ENCODE measurements around the gene RPN1. TPM values are rescaled to one million over a fixed set of nuclear protein-coding genes. Genes with fewer than 3 reads are reported as not detected.
"Not testable (repeated sequence)": the region's sequence is repeated elsewhere in the genome, so short reads cannot be mapped to it uniquely, and the experiment has no call there.

RPN1 gene
- total RNA-seq, 1 donor from 2014 or later: 311 TPM

- not testable (repeated sequence) for DNase-seq (ENCODE audit: extremely low read depth, low read depth, low spot score)
Measured at GRCh38 chr3:128653383-128653992, 2.9 kb upstream of the RPN1 start.

- DNase-seq (ENCODE audit: extremely low read depth, low read depth, low spot score): no peak
Measured at GRCh38 chr3:128648940-128649663, 1.5 kb downstream of the RPN1 start.

- DNase-seq (ENCODE audit: extremely low read depth, low read depth, low spot score): no peak
Measured at GRCh38 chr3:128648402-128648801, 2.2 kb downstream of the RPN1 start.

GRCh38 chr3:128647307-128647706 lies 3.3 kb downstream of the RPN1 start:
- no peak for DNase-seq (ENCODE audit: extremely low read depth, low read depth, low spot score)

- DNase-seq (ENCODE audit: extremely low read depth, low read depth, low spot score): no peak
Measured at GRCh38 chr3:128634075-128634611, 16.5 kb downstream of the RPN1 start.

GRCh38 chr3:128632301-128632700 lies 18.3 kb downstream of the RPN1 start:
- no peak for DNase-seq (ENCODE audit: extremely low read depth, low read depth, low spot score)

- no peak for DNase-seq (ENCODE audit: extremely low read depth, low read depth, low spot score)
Measured at GRCh38 chr3:128629936-128630335, 20.7 kb downstream of the RPN1 start.

GRCh38 chr3:128625409-128625945 lies 25.1 kb downstream of the RPN1 start:
- no peak for DNase-seq (ENCODE audit: extremely low read depth, low read depth, low spot score)

- no peak for DNase-seq (ENCODE audit: extremely low read depth, low read depth, low spot score)
Measured at GRCh38 chr3:128624526-128625138, 26.0 kb downstream of the RPN1 start.

- no peak for DNase-seq (ENCODE audit: extremely low read depth, low read depth, low spot score)
Measured at GRCh38 chr3:128623762-128624176, 26.8 kb downstream of the RPN1 start.

- DNase-seq (ENCODE audit: extremely low read depth, low read depth, low spot score): no peak
Measured at GRCh38 chr3:128621931-128622330, 28.7 kb downstream of the RPN1 start.

GRCh38 chr3:128621234-128621633 lies 29.4 kb downstream of the RPN1 start:
- DNase-seq (ENCODE audit: extremely low read depth, low read depth, low spot score): no peak

GRCh38 chr3:128620268-128620691 lies 30.3 kb downstream of the RPN1 start:
- DNase-seq (ENCODE audit: extremely low read depth, low read depth, low spot score): no peak

- peak; percentile 44 for DNase-seq (ENCODE audit: extremely low read depth, low read depth, low spot score)
Measured at GRCh38 chr3:128619146-128619890, 31.3 kb downstream of the RPN1 start.

- DNase-seq (ENCODE audit: extremely low read depth, low read depth, low spot score): no peak
Measured at GRCh38 chr3:128618398-128618726, 32.3 kb downstream of the RPN1 start.

GRCh38 chr3:128617557-128618397 lies 32.8 kb downstream of the RPN1 start:
- peak; percentile 64 for DNase-seq (ENCODE audit: extremely low read depth, low read depth, low spot score)

GRCh38 chr3:128617270-128617556 lies 33.4 kb downstream of the RPN1 start:
- DNase-seq (ENCODE audit: extremely low read depth, low read depth, low spot score): no peak

- DNase-seq (ENCODE audit: extremely low read depth, low read depth, low spot score): no peak
Measured at GRCh38 chr3:128616516-128617269, 33.9 kb downstream of the RPN1 start.

GRCh38 chr3:128614076-128614475 lies 36.5 kb downstream of the RPN1 start:
- DNase-seq (ENCODE audit: extremely low read depth, low read depth, low spot score): no peak

Data from glomerular endothelial cell (primary cell).